ENCODE data around the gene TSPAN1. TPM values are rescaled to one million over a fixed set of nuclear protein-coding genes. Genes with fewer than 3 reads are reported as not detected.

TSPAN1 gene
- polyA plus RNA-seq, 1 of the 3 experiments (the other 2 are of a cell fraction), result 12.2 TPM

DNA sequence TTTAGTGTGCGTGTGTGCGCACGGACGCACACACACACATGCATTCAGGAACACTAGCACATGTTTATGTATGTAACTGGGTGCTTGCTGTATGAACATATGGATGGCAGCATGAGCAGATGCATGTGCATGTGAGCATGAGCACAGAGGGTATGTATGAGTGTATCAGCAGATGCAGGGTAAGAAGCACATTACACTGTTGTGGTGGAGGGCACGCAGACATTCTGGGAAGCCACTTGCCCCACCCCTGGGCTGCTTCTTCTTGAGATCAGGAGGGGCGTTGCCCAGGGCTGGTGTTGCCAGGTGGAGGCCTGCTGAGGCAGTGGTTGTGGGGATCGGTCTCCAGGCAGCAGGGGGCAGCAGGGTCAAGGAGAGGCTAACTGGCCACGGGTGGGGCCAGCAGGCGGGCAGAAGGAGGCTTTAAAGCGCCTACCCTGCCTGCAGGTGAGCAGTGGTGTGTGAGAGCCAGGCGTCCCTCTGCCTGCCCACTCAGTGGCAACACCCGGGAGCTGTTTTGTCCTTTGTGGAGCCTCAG, 5.3 kb downstream of the TSPAN1 start:
- Histone ChIP-seq H3K27me3 (ENCODE audit: insufficient read depth) (no peaks in the 10 kb centered on the region), H3K9me3 (no peaks in the 10 kb centered on the region), H4K20me1 (ENCODE audit: insufficient read depth) (no peaks in the 10 kb centered on the region), H3K9ac (no peak overlapping the region), H2AFZ (ENCODE audit: low read depth) (0 out of 2 replicates have a peak overlapping the region, but pooled peaks have one; percentile 97), H3K4me1 (ENCODE audit: control insufficient read depth in 1 of 2, insufficient read depth in 2 of 2, low read depth in 1 of 2, low read length in 1 of 2) (peaks cover 23 to 26% of the 10 kb centered on the region in 2 experiments; a peak in 3 of 4 replicates), H3F3A (replicated peaks; ENCODE audit: insufficient read depth) (peaks cover 27% of the 10 kb centered on the region), H3K27ac (ENCODE audit: low read depth in 2 of 2, low read length in 1 of 2) (no peak overlapping the region), H3K4me2 (peak overlapping the region; percentile 47; the same call in 1 of the 2 replicates), H3K36me3 (replicated peaks in 1 of 2; ENCODE audit: control insufficient read depth in 1 of 2, insufficient read depth in 2 of 2, low read length in 1 of 2) (no peaks in the 10 kb centered on the region), H3K9me2 (no peaks in the 10 kb centered on the region), H3K79me2 (ENCODE audit: insufficient read depth) (no peaks in the 10 kb centered on the region), H3K4me3 (ENCODE audit: low read depth in 2 of 2, low read length in 1 of 2) (no peak overlapping the region)
- TF ChIP-seq NRF1 (IDR thresholded peaks at IDR 0.05; ENCODE audit: low read depth, low read length), result no peak
- TF ChIP-seq, protein P1, sequence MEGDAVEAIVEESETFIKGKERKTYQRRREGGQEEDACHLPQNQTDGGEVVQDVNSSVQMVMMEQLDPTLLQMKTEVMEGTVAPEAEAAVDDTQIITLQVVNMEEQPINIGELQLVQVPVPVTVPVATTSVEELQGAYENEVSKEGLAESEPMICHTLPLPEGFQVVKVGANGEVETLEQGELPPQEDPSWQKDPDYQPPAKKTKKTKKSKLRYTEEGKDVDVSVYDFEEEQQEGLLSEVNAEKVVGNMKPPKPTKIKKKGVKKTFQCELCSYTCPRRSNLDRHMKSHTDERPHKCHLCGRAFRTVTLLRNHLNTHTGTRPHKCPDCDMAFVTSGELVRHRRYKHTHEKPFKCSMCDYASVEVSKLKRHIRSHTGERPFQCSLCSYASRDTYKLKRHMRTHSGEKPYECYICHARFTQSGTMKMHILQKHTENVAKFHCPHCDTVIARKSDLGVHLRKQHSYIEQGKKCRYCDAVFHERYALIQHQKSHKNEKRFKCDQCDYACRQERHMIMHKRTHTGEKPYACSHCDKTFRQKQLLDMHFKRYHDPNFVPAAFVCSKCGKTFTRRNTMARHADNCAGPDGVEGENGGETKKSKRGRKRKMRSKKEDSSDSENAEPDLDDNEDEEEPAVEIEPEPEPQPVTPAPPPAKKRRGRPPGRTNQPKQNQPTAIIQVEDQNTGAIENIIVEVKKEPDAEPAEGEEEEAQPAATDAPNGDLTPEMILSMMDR (IDR thresholded peaks at IDR 0.05), result peak; percentile 13; the same call in 1 of the 2 replicates
- no peak for TF ChIP-seq JUND (IDR thresholded peaks at IDR 0.05)
- no peak for TF ChIP-seq CHD2 (IDR thresholded peaks at IDR 0.05; ENCODE audit: low read length, partially characterized antibody)
- TF ChIP-seq YY1 (IDR thresholded peaks at IDR 0.05; ENCODE audit: low read depth), result no peak
- TF ChIP-seq ELF1 (IDR thresholded peaks at IDR 0.05), result no peak
- no peak for TF ChIP-seq POLR2AphosphoS5 (IDR thresholded peaks at IDR 0.05; ENCODE audit: low read depth, low read length)
- no peak for TF ChIP-seq RXRA (IDR thresholded peaks at IDR 0.05; ENCODE audit: borderline replicate concordance, low read depth)
- TF ChIP-seq RAD21 (IDR thresholded peaks at IDR 0.05; ENCODE audit: low read length), result 0 out of 2 replicates have a peak, but pooled peaks have one; percentile 7
- 97% methylated on average over 6 of the region's 12 CpGs for WGBS (ENCODE audit: low lambda C conversion rate)
- ChIA-PET POLR2A (no interaction called here), CTCF (interaction anchor here (0.7 to 5.0 kb wide), 17 partner anchors 9 to 153 kb away, joined by 3 to 57 read pairs (median 5); partner anchors contain the start of gene PIK3R3)
- no peak for DNase-seq

- H3K9me3 ChIP-seq, result no peaks in the 10 kb centered on the region
- H3K9ac ChIP-seq, result no peak overlapping the region
- H3K27me3 ChIP-seq (ENCODE audit: insufficient read depth), result no peaks in the 10 kb centered on the region
- H4K20me1 ChIP-seq (ENCODE audit: insufficient read depth), result no peaks in the 10 kb centered on the region
- H3F3A ChIP-seq (replicated peaks; ENCODE audit: insufficient read depth), result peaks cover 27% of the 10 kb centered on the region
- no peak for DNase-seq
- TF ChIP-seq TCF12 (IDR thresholded peaks at IDR 0.05), result peak; percentile 86
- no peak for TF ChIP-seq SIN3A (IDR thresholded peaks at IDR 0.05; ENCODE audit: borderline replicate concordance, low read depth, low read length)
- peak; percentile 66 for TF ChIP-seq POLR2AphosphoS5 (IDR thresholded peaks at IDR 0.05; ENCODE audit: low read depth, low read length)
- TF ChIP-seq, protein P2, sequence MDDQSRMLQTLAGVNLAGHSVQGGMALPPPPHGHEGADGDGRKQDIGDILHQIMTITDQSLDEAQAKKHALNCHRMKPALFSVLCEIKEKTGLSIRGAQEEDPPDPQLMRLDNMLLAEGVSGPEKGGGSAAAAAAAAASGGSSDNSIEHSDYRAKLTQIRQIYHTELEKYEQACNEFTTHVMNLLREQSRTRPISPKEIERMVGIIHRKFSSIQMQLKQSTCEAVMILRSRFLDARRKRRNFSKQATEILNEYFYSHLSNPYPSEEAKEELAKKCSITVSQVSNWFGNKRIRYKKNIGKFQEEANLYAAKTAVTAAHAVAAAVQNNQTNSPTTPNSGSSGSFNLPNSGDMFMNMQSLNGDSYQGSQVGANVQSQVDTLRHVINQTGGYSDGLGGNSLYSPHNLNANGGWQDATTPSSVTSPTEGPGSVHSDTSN (IDR thresholded peaks at IDR 0.05), result peak; percentile 31; the same call in 1 of the 2 replicates
- TF ChIP-seq EP300 (IDR thresholded peaks at IDR 0.05; ENCODE audit: borderline replicate concordance in 1 of 2, low read depth in 1 of 2, low read length in 1 of 2), result 0 out of 4 replicates have a peak, but pooled peaks of 1 of the 2 experiments have one; percentile 25
- TF ChIP-seq, protein P3, sequence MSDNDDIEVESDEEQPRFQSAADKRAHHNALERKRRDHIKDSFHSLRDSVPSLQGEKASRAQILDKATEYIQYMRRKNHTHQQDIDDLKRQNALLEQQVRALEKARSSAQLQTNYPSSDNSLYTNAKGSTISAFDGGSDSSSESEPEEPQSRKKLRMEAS (IDR thresholded peaks at IDR 0.05; ENCODE audit: low read depth), result peak; percentile 74
- TF ChIP-seq ELF1 (IDR thresholded peaks at IDR 0.05), result no peak
- peak overlapping the region; percentile 25 for H3K4me2 ChIP-seq
- peak overlapping the region; percentile 31; the same call in 1 of the 2 replicates for H2AFZ ChIP-seq (ENCODE audit: low read depth)
- 51% methylated on average over 10 of the region's 10 CpGs for whole genome bisulfite sequencing (ENCODE audit: low lambda C conversion rate)
- H3K79me2 ChIP-seq (ENCODE audit: insufficient read depth), result no peaks in the 10 kb centered on the region
- ChIA-PET POLR2A (interaction anchor here (0.8 to 1.2 kb wide), 2 partner anchors 493 to 1353 kb away, joined by 3 read pairs; no protein-coding TSS in a partner anchor), CTCF (interaction anchor here (0.7 to 5.0 kb wide), 12 partner anchors 8 to 268 kb away, joined by 3 to 57 read pairs (median 6); partner anchors contain the start of genes PIK3R3 and POMGNT1)
- H3K4me1 ChIP-seq (ENCODE audit: control insufficient read depth in 1 of 2, insufficient read depth in 2 of 2, low read depth in 1 of 2, low read length in 1 of 2), result peaks cover 26 to 28% of the 10 kb centered on the region in 2 experiments; a peak in 3 of 4 replicates
- H3K4me3 ChIP-seq (ENCODE audit: low read depth in 2 of 2, low read length in 1 of 2), result no peak overlapping the region; a peak in 1 of 4 replicates
- no peaks in the 10 kb centered on the region for H3K9me2 ChIP-seq
- H3K36me3 ChIP-seq (replicated peaks in 1 of 2; ENCODE audit: control insufficient read depth in 1 of 2, insufficient read depth in 2 of 2, low read length in 1 of 2), result no peaks in the 10 kb centered on the region
- peak overlapping the region; percentile 69 to 97 for H3K27ac ChIP-seq (ENCODE audit: low read depth in 2 of 2, low read length in 1 of 2)
Measured at GRCh38 chr1:46181343-46182260, 6.7 kb downstream of the TSPAN1 start.
